Osteocyte (in vitro differentiated cells): ENCODE data around the gene ARL15. TPM values are rescaled to one million over a fixed set of nuclear protein-coding genes. Genes with fewer than 3 reads are reported as not detected.

ENCODE experiments used
- DNase-seq: peaks from one replicate; pipeline ENCODE4 v3.0.0; 2021; ENCODE audit warnings: mixed read lengths; ENCODE audit not compliant: unreplicated experiment; ENCODE audit errors: extremely low spot score
- H3K27ac Mint-ChIP-seq: one replicate; pipeline ENCODE4 v1.8.0; 2021; ENCODE audit warnings: mild to moderate bottlenecking, mixed read lengths; ENCODE audit not compliant: unreplicated experiment
- H3K27me3 Mint-ChIP-seq: one replicate; pipeline ENCODE4 v1.8.0; 2021; ENCODE audit warnings: mixed read lengths; ENCODE audit not compliant: unreplicated experiment
- H3K36me3 Mint-ChIP-seq: one replicate; pipeline ENCODE4 v1.8.0; 2021; ENCODE audit warnings: mixed read lengths; ENCODE audit not compliant: unreplicated experiment
- H3K4me1 Mint-ChIP-seq: one replicate; pipeline ENCODE4 v1.8.0; 2021; ENCODE audit warnings: mixed read lengths; ENCODE audit not compliant: unreplicated experiment
- H3K4me3 Mint-ChIP-seq: one replicate; pipeline ENCODE4 v1.8.0; 2021; ENCODE audit warnings: mild to moderate bottlenecking, moderate library complexity, mixed read lengths; ENCODE audit not compliant: unreplicated experiment
- H3K9me3 Mint-ChIP-seq: one replicate; pipeline ENCODE4 v1.8.0; 2021; ENCODE audit warnings: mixed read lengths; ENCODE audit not compliant: unreplicated experiment
- total RNA-seq: library from RNA; stranded (reverse); gene quantifications from 2 replicates; pipeline ENCODE4 v1.2.1, GENCODE V29; 2021
- TF ChIP-seq, protein P1 (sequence below): fragments of 200-600 bp; sonication (generic); IDR thresholded peaks from 2 replicates; pipeline ENCODE4 v1.5.0; 2021; ENCODE audit warnings: antibody characterized with exemption, mild to moderate bottlenecking, moderate library complexity

ARL15 gene
- total RNA-seq, 1 donor from 2014 or later: 16.6 TPM

- H3K4me1 Mint-ChIP-seq: peaks cover 1% of the 10 kb centered on the region
- no peak for DNase-seq
- peaks cover 6% of the 10 kb centered on the region for H3K36me3 Mint-ChIP-seq
- no peak overlapping the region for H3K27ac Mint-ChIP-seq
- H3K4me3 Mint-ChIP-seq: no peak overlapping the region
- TF ChIP-seq, protein P1, sequence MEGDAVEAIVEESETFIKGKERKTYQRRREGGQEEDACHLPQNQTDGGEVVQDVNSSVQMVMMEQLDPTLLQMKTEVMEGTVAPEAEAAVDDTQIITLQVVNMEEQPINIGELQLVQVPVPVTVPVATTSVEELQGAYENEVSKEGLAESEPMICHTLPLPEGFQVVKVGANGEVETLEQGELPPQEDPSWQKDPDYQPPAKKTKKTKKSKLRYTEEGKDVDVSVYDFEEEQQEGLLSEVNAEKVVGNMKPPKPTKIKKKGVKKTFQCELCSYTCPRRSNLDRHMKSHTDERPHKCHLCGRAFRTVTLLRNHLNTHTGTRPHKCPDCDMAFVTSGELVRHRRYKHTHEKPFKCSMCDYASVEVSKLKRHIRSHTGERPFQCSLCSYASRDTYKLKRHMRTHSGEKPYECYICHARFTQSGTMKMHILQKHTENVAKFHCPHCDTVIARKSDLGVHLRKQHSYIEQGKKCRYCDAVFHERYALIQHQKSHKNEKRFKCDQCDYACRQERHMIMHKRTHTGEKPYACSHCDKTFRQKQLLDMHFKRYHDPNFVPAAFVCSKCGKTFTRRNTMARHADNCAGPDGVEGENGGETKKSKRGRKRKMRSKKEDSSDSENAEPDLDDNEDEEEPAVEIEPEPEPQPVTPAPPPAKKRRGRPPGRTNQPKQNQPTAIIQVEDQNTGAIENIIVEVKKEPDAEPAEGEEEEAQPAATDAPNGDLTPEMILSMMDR: no peak
- peaks cover 6% of the 10 kb centered on the region for H3K9me3 Mint-ChIP-seq
- H3K27me3 Mint-ChIP-seq: no peaks in the 10 kb centered on the region
These were observed 366.4 kb downstream of the ARL15 start for GRCh38 chr5:53943938-53944337.

DNA sequence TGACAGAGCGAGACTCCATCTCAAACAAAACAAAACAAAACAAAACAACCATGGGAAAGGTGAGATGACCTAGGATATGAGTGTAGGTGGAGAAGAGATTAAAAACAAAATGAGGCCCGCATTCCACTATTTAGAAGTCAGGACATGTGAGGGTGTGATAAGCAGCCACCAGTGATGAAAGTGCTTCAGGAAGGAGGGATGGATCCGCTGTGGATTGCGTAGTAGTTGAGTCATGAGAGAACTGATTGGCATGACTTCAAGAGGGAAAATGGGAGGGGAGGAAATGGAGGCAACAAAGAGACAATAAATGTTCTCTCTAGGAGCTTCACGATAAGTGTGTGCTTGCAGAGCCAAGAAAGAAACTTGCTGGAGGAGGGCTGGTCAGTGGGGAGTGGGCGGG, 367.6 kb downstream of the ARL15 start:
- no peaks in the 10 kb centered on the region for H3K27me3 Mint-ChIP-seq

DNA sequence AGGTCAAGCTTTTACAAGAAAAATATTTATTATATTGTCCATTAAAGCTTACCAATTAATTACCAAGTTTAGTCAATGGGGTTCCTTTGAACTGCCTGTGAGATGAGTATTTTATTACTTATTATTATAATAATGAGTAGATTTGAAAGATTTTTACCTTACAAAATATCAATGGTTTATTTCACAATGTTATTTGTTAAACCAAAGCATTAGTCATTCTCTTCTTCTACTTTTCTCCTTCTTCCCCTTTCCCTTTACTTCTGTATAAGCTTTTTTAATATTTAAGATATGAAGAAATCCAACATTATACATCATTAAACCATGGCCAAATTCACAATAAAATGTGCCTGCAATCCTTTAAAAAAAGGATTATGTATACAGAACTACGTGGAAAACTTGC, 369.5 kb downstream of the ARL15 start:
- Mint-ChIP-seq H3K4me3 (no peak overlapping the region), H3K9me3 (no peaks in the 10 kb centered on the region), H3K27ac (no peak overlapping the region), H3K36me3 (peaks cover 4% of the 10 kb centered on the region), H3K27me3 (no peaks in the 10 kb centered on the region), H3K4me1 (peaks cover 14% of the 10 kb centered on the region)
- TF ChIP-seq, protein P1: no peak
- DNase-seq: no peak

More for the DNA sequence above, 367.6 kb downstream of the ARL15 start:
- H3K4me3 Mint-ChIP-seq: no peak overlapping the region
- peaks cover 3% of the 10 kb centered on the region for H3K4me1 Mint-ChIP-seq
- peaks cover 6% of the 10 kb centered on the region for H3K9me3 Mint-ChIP-seq
- TF ChIP-seq, protein P1: no peak
- H3K36me3 Mint-ChIP-seq: peaks cover 6% of the 10 kb centered on the region
- no peak overlapping the region for H3K27ac Mint-ChIP-seq
- DNase-seq: no peak

DNA sequence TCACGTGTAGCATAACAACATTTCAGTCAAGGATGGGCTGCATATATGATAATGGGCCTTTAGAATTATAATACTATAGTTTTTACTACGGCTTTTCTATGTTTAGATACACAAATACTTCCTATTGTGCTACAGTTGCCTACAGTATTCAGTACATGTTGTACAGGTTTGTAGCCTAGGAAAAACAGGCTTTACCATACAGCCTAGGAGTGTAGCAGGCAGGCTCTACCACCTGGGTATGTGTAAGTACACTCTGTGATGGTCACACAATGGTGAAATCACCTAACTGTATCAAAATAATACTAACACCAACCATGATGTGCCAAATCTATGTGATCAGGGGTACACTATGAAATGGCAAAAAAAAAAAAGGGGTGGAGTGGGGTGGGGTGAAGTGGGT, 372.9 kb downstream of the ARL15 start:
- Mint-ChIP-seq H3K4me3 (no peak overlapping the region), H3K27ac (no peak overlapping the region), H3K9me3 (no peaks in the 10 kb centered on the region), H3K27me3 (no peaks in the 10 kb centered on the region), H3K4me1 (peaks cover 31% of the 10 kb centered on the region), H3K36me3 (no peaks in the 10 kb centered on the region)
- DNase-seq: no peak
- TF ChIP-seq, protein P1: no peak

- Mint-ChIP-seq H3K36me3 (no peaks in the 10 kb centered on the region), H3K4me1 (peaks cover 30% of the 10 kb centered on the region), H3K4me3 (no peak overlapping the region), H3K27ac (no peak overlapping the region), H3K27me3 (no peaks in the 10 kb centered on the region), H3K9me3 (no peaks in the 10 kb centered on the region)
- TF ChIP-seq, protein P1: no peak
- DNase-seq: no peak
These were observed 373.7 kb downstream of the ARL15 start for GRCh38 chr5:53936481-53937352.
